Ovary (tissue), 9 donors: ENCODE data around the gene RBM20. TPM values are rescaled to one million over a fixed set of nuclear protein-coding genes. Genes with fewer than 3 reads are reported as not detected.

Source experiments
- DNase-seq, 5 donors: peaks; one replicate each; pipeline ENCODE4 v3.0.0-alpha.2; 2019 to 2020
- H3K27ac ChIP-seq, 2 donors: fragments of 200-600 bp; one replicate each; pipeline versions ENCODE4 v1.5.1 to v1.8.0; 2019 to 2022
- H3K27me3 ChIP-seq: fragments of 200-600 bp; one replicate; pipeline ENCODE4 v1.8.0; 2022
- H3K36me3 ChIP-seq: fragments of 200-600 bp; sonication (generic); one replicate; pipeline ENCODE4 v1.5.1; 2019
- H3K4me1 ChIP-seq: one replicate; pipeline ENCODE4 v1.8.1; 2013; ENCODE audit warnings: mild to moderate bottlenecking, moderate library complexity; ENCODE audit not compliant: insufficient read depth
- H3K4me3 ChIP-seq: fragments of 200-600 bp; sonication (generic); one replicate; pipeline ENCODE4 v1.5.1; 2017
- H3K9me3 ChIP-seq, 2 donors: fragments of 200-600 bp in 1 of 2; sonication (generic) in 1 of 2; one replicate each; pipeline versions ENCODE4 v1.5.1 to v1.8.1; 2013 to 2019; ENCODE audit warnings: mild to moderate bottlenecking in 1 of 2, moderate library complexity in 1 of 2
- CTCF ChIP-seq, 3 donors: fragments of 450-650 bp in 2 of 3; fragments of 200-600 bp in 1 of 3; IDR thresholded peaks; one replicate each; pipeline versions ENCODE4 v1.5.1 to v1.8.0; 2016 to 2022; ENCODE audit warnings: antibody characterized with exemption in 3 of 3, mild to moderate bottlenecking in 1 of 3
- EP300 ChIP-seq: sonication (generic); formaldehyde crosslinking; IDR thresholded peaks from one replicate; pipeline ENCODE4 v1.6.1; 2017; ENCODE audit warnings: antibody characterized with exemption
- POLR2A ChIP-seq: fragments of 450-650 bp; IDR thresholded peaks from one replicate; pipeline ENCODE4 v1.6.1; 2017; ENCODE audit warnings: antibody characterized with exemption, mild to moderate bottlenecking, moderate library complexity
- whole genome bisulfite sequencing, 3 donors: extraction: QIAGEN DNeasy Blood & Tissue Kit in 1 of 3; methylation state at CpG; one replicate each; pipeline versions ENCODE4 v1.1.5 to v1.1.7; 2013 to 2017; 5-methylcytosine and 5-hydroxymethylcytosine counted together
- intact Hi-C, 4 donors: fragments of 100-400 bp; cut with DNase I; formaldehyde crosslinking; loops; one replicate each; pipeline versions ENCODE4 v1.11.0 to v1.15.1; 2022 to 2023
- polyA plus RNA-seq, 2 donors: library from polyadenylated mRNA; stranded (reverse); fragments of 200-250 nt in 1 of 2; fragments of 350-450 nt in 1 of 2; fragmentation: Illumina TruSeq in 1 of 2; extraction: RNeasy Lipid Tissue Mini Kit (QIAGEN cat#74804) in 1 of 2; gene quantifications; one replicate each; pipeline ENCODE4 v1.2.3, GENCODE V29; 2013 to 2014
- total RNA-seq, 7 donors: library from RNA; depleted of rRNA in 2 of 7; stranded (reverse); fragments of >200 nt in 2 of 7; fragmentation: NEBNext Ultra II Directional in 3 of 7; extraction: Animal tissue kit (Norgen Biotek cat#: 25700) in 3 of 7; gene quantifications; one replicate each; pipeline versions ENCODE4 v1.1.0 to v1.2.4, GENCODE V29; 2016 to 2023
- donor health status: DM: no; HTN: no; CAD: no; lungs with moderate emphysema.
- donor health status: DM: no; HTN: no; CAD: no.
- donor health status: Bipolar disorder and iron deficiency.
- donor health status: DM: yes; HTN: yes; CAD: no.
- donor health status: DM: no; HTN: no; CAD: no.
- donor health status: DM: yes; HTN: yes; CAD: no.

Gene RBM20
- total and polyA plus RNA-seq, 9 donors, result 0.96 to 4.9 (median 3.6) TPM

- H3K36me3 ChIP-seq, result no peaks in the 10 kb centered on the region
- peaks cover 7% of the 10 kb centered on the region for H3K4me1 ChIP-seq
- H3K4me3 ChIP-seq, result no peak overlapping the region
- no peak overlapping the region for H3K27ac ChIP-seq
- no peak for DNase-seq
- H3K9me3 ChIP-seq, result no peaks in the 10 kb centered on the region
- WGBS, 3 donors, result 79 to 85% (median 81%) methylated on average over 13 of the region's 13 CpGs
- intact Hi-C loops, result no loop called here
- no peaks in the 10 kb centered on the region for H3K27me3 ChIP-seq
- TF ChIP-seq CTCF (IDR thresholded peaks at IDR 0.05) (no peak), EP300 (no peak), POLR2A (no peak)
Observed at GRCh38 chr10:110646417-110647135, 2.4 kb downstream of the RBM20 start.

- no peak for TF ChIP-seq EP300
- no peak for TF ChIP-seq CTCF (IDR thresholded peaks at IDR 0.05)
- TF ChIP-seq POLR2A, result no peak
- DNase-seq, result no peak
- Histone ChIP-seq H3K9me3 (no peaks in the 10 kb centered on the region), H3K27ac (no peak overlapping the region), H3K4me3 (no peak overlapping the region), H3K36me3 (no peaks in the 10 kb centered on the region), H3K27me3 (no peaks in the 10 kb centered on the region), H3K4me1 (peaks cover 7% of the 10 kb centered on the region)
- WGBS, 3 donors, result 83 to 89% (median 87%) methylated on average over 3 of the region's 3 CpGs
- intact Hi-C loops, result no loop called here
Observed at GRCh38 chr10:110647136-110647430, 2.9 kb downstream of the RBM20 start.

- Histone ChIP-seq H3K36me3 (no peaks in the 10 kb centered on the region), H3K9me3 (no peaks in the 10 kb centered on the region), H3K4me1 (peaks cover 5% of the 10 kb centered on the region), H3K4me3 (no peak overlapping the region), H3K27ac (no peak overlapping the region), H3K27me3 (no peaks in the 10 kb centered on the region)
- intact Hi-C loops, result no loop called here
- TF ChIP-seq CTCF (IDR thresholded peaks at IDR 0.05) (no peak), EP300 (no peak), POLR2A (no peak)
- no peak for DNase-seq
- 86 to 90% (median 87%) methylated on average over 3 of the region's 3 CpGs for WGBS, 3 donors
Observed at GRCh38 chr10:110648692-110649346, 4.7 kb downstream of the RBM20 start.

GRCh38 chr10:110649347-110650264 is 5.5 kb downstream of the RBM20 start:
- TF ChIP-seq EP300, result no peak
- no peak for TF ChIP-seq CTCF (IDR thresholded peaks at IDR 0.05)
- no peak for TF ChIP-seq POLR2A
- Histone ChIP-seq H3K27me3 (no peaks in the 10 kb centered on the region), H3K4me3 (no peak overlapping the region), H3K36me3 (no peaks in the 10 kb centered on the region), H3K4me1 (no peaks in the 10 kb centered on the region), H3K9me3 (no peaks in the 10 kb centered on the region), H3K27ac (no peak overlapping the region)
- WGBS, 3 donors, result 51 to 64% (median 52%) methylated on average over 6 of the region's 6 CpGs
- intact Hi-C loops, result no loop called here
- DNase-seq, result no peak
